C4-2B (cell line): ENCODE measurements around the gene CFAP299.

Experiments
- H3K27ac ChIP-seq: fragments of 450-650 bp; 2 replicates; pipeline ENCODE4 v1.5.1; 2017
- CTCF ChIP-seq: fragments of 450-650 bp; conservative IDR thresholded peaks from 2 replicates; pipeline ENCODE4 v1.5.1; 2017; ENCODE audit warnings: mild to moderate bottlenecking
- ZFX ChIP-seq: fragments of 450-650 bp; IDR thresholded peaks from 2 replicates; pipeline ENCODE4 v1.6.1; 2017

CFAP299 gene

GRCh38 chr4:80302616-80303223 lies 32.8 kb upstream of the CFAP299 start:
- no peak overlapping the region for H3K27ac ChIP-seq

GRCh38 chr4:80305466-80305865 lies 30.1 kb upstream of the CFAP299 start:
- H3K27ac ChIP-seq = no peak overlapping the region
- TF ChIP-seq ZFX = no peak
- TF ChIP-seq CTCF = no peak

More at GRCh38 chr4:80302616-80303223, 32.8 kb upstream of the CFAP299 start:
- no peak for TF ChIP-seq ZFX

GRCh38 chr4:80306260-80306659 lies 29.3 kb upstream of the CFAP299 start:
- TF ChIP-seq CTCF (no peak), ZFX (no peak)
- no peak overlapping the region for H3K27ac ChIP-seq

- no peak overlapping the region for H3K27ac ChIP-seq
- TF ChIP-seq ZFX (no peak), CTCF (no peak)
These were observed 28.3 kb upstream of the CFAP299 start for GRCh38 chr4:80307183-80307735.

- H3K27ac ChIP-seq = no peak overlapping the region
- TF ChIP-seq CTCF = no peak
- no peak for TF ChIP-seq ZFX
These were observed 27.6 kb upstream of the CFAP299 start for GRCh38 chr4:80307774-80308465.

GRCh38 chr4:80308466-80308822 lies 27.1 kb upstream of the CFAP299 start:
- no peak overlapping the region for H3K27ac ChIP-seq
- TF ChIP-seq CTCF (no peak), ZFX (no peak)

- TF ChIP-seq CTCF (no peak), ZFX (no peak)
- H3K27ac ChIP-seq = no peak overlapping the region
These were observed 26.1 kb upstream of the CFAP299 start for GRCh38 chr4:80309294-80310004.
